IMR-90 (cell line): ENCODE results near the gene PGRMC1. TPM values are rescaled to one million over a fixed set of nuclear protein-coding genes. Genes with fewer than 3 reads are reported as not detected.

ENCODE experiments used
- ATAC-seq: fragments of 200-7000 bp; cut with Tn5 transposase; 2 replicates; pipeline ENCODE4 v1.9.1; 2020; ENCODE audit warnings: low read depth, mild to moderate bottlenecking, moderate library complexity
- BruUV-seq: library from RNA; stranded (reverse); fragments of 400-500 nt; replicated peaks from 2 replicates; lab custom pipeline; 2021; lab: Mats Ljungman, UMichigan
- CTCF ChIA-PET: fragments of 300-600 bp; formaldehyde crosslinking; extraction: SDS; loops from one replicate; lab custom pipeline; 2021; ENCODE audit warnings: antibody characterized with exemption; lab: Yijun Ruan, JAX
- POLR2A ChIA-PET: fragments of 300-600 bp; sonication (Branson Sonifier 250); formaldehyde crosslinking; loops from one replicate; lab custom pipeline; 2022; ENCODE audit warnings: antibody characterized with exemption; ENCODE audit not compliant: unreplicated experiment; lab: Charles Lee
- DNase-seq: peaks from one replicate; pipeline ENCODE4 v3.0.0; 2013
- H2AFZ ChIP-seq: replicated peaks from 2 replicates; pipeline ENCODE3; 2013; ENCODE audit warnings: low read length, mild to moderate bottlenecking; ENCODE audit not compliant: poor library complexity
- H2AK5ac ChIP-seq: 2 replicates; pipeline ENCODE4 v1.6.1; 2013; ENCODE audit warnings: low read depth, low read length, inconsistent platforms
- H2AK9ac ChIP-seq: replicated peaks from 2 replicates; pipeline ENCODE3; 2013; ENCODE audit warnings: mild to moderate bottlenecking, low read depth, low read length, moderate library complexity; ENCODE audit not compliant: poor library complexity
- H2BK120ac ChIP-seq: 2 replicates; pipeline ENCODE4 v1.6.1; 2013; ENCODE audit warnings: low read depth, low read length, inconsistent platforms
- H2BK15ac ChIP-seq: 3 replicates; pipeline ENCODE4 v1.6.1; 2013; ENCODE audit warnings: low read depth, low read length, inconsistent platforms
- H2BK20ac ChIP-seq: 2 replicates; pipeline ENCODE4 v1.6.1; 2013; ENCODE audit warnings: low read depth, mild to moderate bottlenecking, inconsistent platforms, low read length, moderate library complexity
- H2BK5ac ChIP-seq: 2 replicates; pipeline ENCODE4 v1.6.1; 2013; ENCODE audit warnings: mild to moderate bottlenecking, low read depth, low read length, inconsistent platforms; ENCODE audit not compliant: poor library complexity, severe bottlenecking
- H3K14ac ChIP-seq: replicated peaks from 2 replicates; pipeline ENCODE4 v1.6.1; 2013; ENCODE audit warnings: low read depth, low read length, inconsistent platforms
- H3K18ac ChIP-seq: 2 replicates; pipeline ENCODE4 v1.6.1; 2013; ENCODE audit warnings: low read depth, low read length, control low read depth
- H3K23ac ChIP-seq: 2 replicates; pipeline ENCODE4 v1.6.1; 2013; ENCODE audit warnings: low read depth, low read length, inconsistent platforms
- H3K27ac ChIP-seq: 2 replicates; pipeline ENCODE4 v1.5.1; 2013; ENCODE audit warnings: mild to moderate bottlenecking, control low read depth, low read length; ENCODE audit not compliant: insufficient read depth
- H3K27me3 ChIP-seq: 2 replicates; pipeline ENCODE4 v1.6.1; 2013; ENCODE audit warnings: low read length; ENCODE audit not compliant: control insufficient read depth, insufficient read depth
- H3K36me3 ChIP-seq: 2 replicates; pipeline ENCODE4 v1.6.1; 2013; ENCODE audit warnings: low read length, mixed read lengths; ENCODE audit not compliant: control insufficient read depth, insufficient read depth
- H3K4ac ChIP-seq: 2 replicates; pipeline ENCODE4 v1.6.1; 2013; ENCODE audit warnings: low read depth, low read length, inconsistent platforms
- H3K4me1 ChIP-seq: 2 replicates; pipeline ENCODE4 v1.6.1; 2013; ENCODE audit warnings: low read length, mixed read lengths; ENCODE audit not compliant: control insufficient read depth, insufficient read depth
- H3K4me2 ChIP-seq: 2 replicates; pipeline ENCODE4 v1.6.1; 2013; ENCODE audit warnings: low read depth, mild to moderate bottlenecking, control low read depth, low read length, moderate library complexity
- H3K4me3 ChIP-seq: 2 replicates; pipeline ENCODE4 v1.5.1; 2013; ENCODE audit warnings: low read depth, mild to moderate bottlenecking, control low read depth, low read length, moderate library complexity; ENCODE audit not compliant: insufficient read depth
- H3K56ac ChIP-seq: 2 replicates; pipeline ENCODE4 v1.6.1; 2013; ENCODE audit warnings: low read length, inconsistent platforms; ENCODE audit not compliant: insufficient read depth; ENCODE audit errors: extremely low read depth
- H3K79me1 ChIP-seq, 2 experiments: 2 replicates each; pipeline ENCODE4 v1.6.1; 2013; ENCODE audit warnings: low read length in 2 of 2, inconsistent platforms in 1 of 2, low read depth in 1 of 2
- H3K9ac ChIP-seq: 2 replicates; pipeline ENCODE4 v1.6.1; 2013; ENCODE audit warnings: low read depth, low read length, control low read depth
- H3K9me1 ChIP-seq: 2 replicates; pipeline ENCODE4 v1.6.1; 2013; ENCODE audit warnings: low read length, inconsistent platforms; ENCODE audit not compliant: insufficient read depth
- H3K9me3 ChIP-seq: 2 replicates; pipeline ENCODE4 v1.6.1; 2013; ENCODE audit warnings: low read length; ENCODE audit not compliant: control insufficient read depth, insufficient read depth
- H4K20me1 ChIP-seq: 2 replicates; pipeline ENCODE4 v1.6.1; 2013; ENCODE audit warnings: low read length, inconsistent platforms; ENCODE audit not compliant: insufficient read depth
- H4K5ac ChIP-seq: 2 replicates; pipeline ENCODE4 v1.6.1; 2013; ENCODE audit warnings: mild to moderate bottlenecking, low read depth, low read length, control low read depth
- H4K8ac ChIP-seq, 2 experiments: 2 replicates each; pipeline ENCODE4 v1.6.1; 2013; ENCODE audit warnings: low read depth in 2 of 2, low read length in 2 of 2, control low read depth in 1 of 2, inconsistent platforms in 1 of 2
- H4K91ac ChIP-seq: 2 replicates; pipeline ENCODE4 v1.6.1; 2013; ENCODE audit warnings: low read depth, low read length, inconsistent platforms; ENCODE audit not compliant: insufficient read depth
- BHLHE40 ChIP-seq: fragments of 150-350 bp; IDR thresholded peaks from 2 replicates; pipeline ENCODE4 v1.6.1; 2016; ENCODE audit warnings: mild to moderate bottlenecking, low read depth, low read length
- FOS ChIP-seq: fragments of 150-350 bp; IDR thresholded peaks from 2 replicates; pipeline ENCODE4 v1.6.1; 2016; ENCODE audit warnings: low read depth, low read length
- MAZ ChIP-seq: IDR thresholded peaks from 2 replicates; pipeline ENCODE4 v1.6.1; 2012; ENCODE audit warnings: low read depth, mild to moderate bottlenecking, low read length, improper control_type of control experiment, moderate library complexity, borderline replicate concordance
- MXI1 ChIP-seq: IDR thresholded peaks from 2 replicates; pipeline ENCODE4 v1.6.1; 2012; ENCODE audit warnings: low read depth, mild to moderate bottlenecking, low read length, moderate library complexity, borderline replicate concordance
- POLR2A ChIP-seq: IDR thresholded peaks from 2 replicates; pipeline ENCODE4 v1.6.1; 2012; ENCODE audit warnings: mild to moderate bottlenecking, low read depth, low read length
- RAD21 ChIP-seq: IDR thresholded peaks from 2 replicates; pipeline ENCODE4 v1.6.1; 2012; ENCODE audit warnings: low read length, improper control_type of control experiment
- RCOR1 ChIP-seq: IDR thresholded peaks from 2 replicates; pipeline ENCODE4 v1.6.1; 2012; ENCODE audit warnings: mild to moderate bottlenecking, low read length, improper control_type of control experiment; ENCODE audit not compliant: insufficient replicate concordance
- WGBS, 2 experiments: methylation state at CpG; one replicate each; pipeline versions ENCODE4 v1.1.5 to v1.1.7; 2013; ENCODE audit warnings: missing lambda C conversion rate in 2 of 2; ENCODE audit not compliant: insufficient read length in 1 of 2; ENCODE audit errors: extremely low coverage in 2 of 2; 5-methylcytosine and 5-hydroxymethylcytosine counted together
- dilution Hi-C: fragments of 300-500 bp; cut with HindIII; formaldehyde crosslinking; loops from one replicate; pipeline ENCODE4 v1.14.3; 2018; ENCODE audit warnings: low sequenced_read_pairs; ENCODE audit not compliant: unreplicated experiment
- in situ Hi-C: fragments of 300-500 bp; cut with MboI; formaldehyde crosslinking; loops from 3 replicates; pipeline ENCODE4 v1.14.3; 2019; ENCODE audit warnings: low sequenced_read_pairs, inconsistent platforms, mixed read lengths
- intact Hi-C: fragments of 100-400 bp; cut with micrococcal nuclease; formaldehyde crosslinking; loops from 2 replicates; pipeline ENCODE4 v1.10.0; 2022
- polyA plus RNA-seq, 3 experiments: library from polyadenylated mRNA; depleted of rRNA; stranded (reverse); fragments of >200 nt; gene quantifications; 2 replicates each; pipeline ENCODE4 v1.2.3, GENCODE V29; 2012; ENCODE audit warnings: low replicate concordance in 1 of 3
- total RNA-seq: library from RNA; depleted of rRNA; stranded (reverse); fragments of >200 nt; gene quantifications from 2 replicates; pipeline ENCODE4 v1.2.3, GENCODE V29; 2012
- TF ChIP-seq, protein P1 (sequence below): fragments of 150-350 bp; IDR thresholded peaks from 2 replicates; pipeline ENCODE4 v1.6.1; 2017; ENCODE audit warnings: mild to moderate bottlenecking, antibody characterized with exemption, low read length, low read depth

The PGRMC1 gene
- total and polyA plus RNA-seq, 2 of the 4 experiments (the other 2 are of a cell fraction), result 58.5 to 75.3 TPM

DNA sequence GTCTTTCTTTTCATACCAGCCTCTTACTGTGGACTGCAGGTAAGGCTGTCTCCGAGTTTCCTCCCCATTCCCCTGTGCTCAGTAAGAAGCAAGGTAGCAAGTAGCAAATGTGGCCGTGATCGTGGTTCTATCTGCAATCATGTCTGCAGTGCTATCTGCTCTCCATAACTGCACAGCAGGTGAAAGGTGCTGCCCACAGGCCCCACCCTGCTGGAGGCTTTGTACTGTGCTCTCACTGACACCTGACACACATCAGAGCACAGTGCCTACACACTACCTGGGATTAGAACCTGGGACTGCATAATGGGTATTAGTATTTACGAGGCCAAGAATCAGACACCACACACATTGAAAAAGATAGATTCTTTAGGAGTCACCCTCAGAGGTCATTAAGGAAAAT is 15.3 kb downstream of the PGRMC1 start:
- Histone ChIP-seq H4K8ac (no peak overlapping the region), H2AK9ac (no peak overlapping the region), H2BK15ac (no peak overlapping the region), H2BK20ac (no peak overlapping the region), H3K56ac (no peak overlapping the region), H2AFZ (no peak overlapping the region), H3K4me3 (no peak overlapping the region), H3K27ac (no peak overlapping the region), H3K27me3 (no peaks in the 10 kb centered on the region; the same call in none of the 2 replicates), H3K23ac (no peak overlapping the region), H3K36me3 (no peaks in the 10 kb centered on the region), H3K9ac (no peak overlapping the region), H2BK5ac (no peak overlapping the region), H4K91ac (no peak overlapping the region), H2AK5ac (no peak overlapping the region), H3K79me1 (no peaks in the 10 kb centered on the region), H3K18ac (no peak overlapping the region), H3K4me1 (no peaks in the 10 kb centered on the region), H3K4me2 (no peak overlapping the region), H3K9me3 (no peaks in the 10 kb centered on the region), H2BK120ac (no peak overlapping the region), H4K20me1 (no peaks in the 10 kb centered on the region), H3K14ac (no peak overlapping the region), H3K4ac (no peak overlapping the region), H4K5ac (no peak overlapping the region), H3K9me1 (no peaks in the 10 kb centered on the region)
- BruUV-seq, result no TSS peak
- WGBS, 2 experiments, result 50% methylated on average over 2 of the region's 4 CpGs; no CpG with 5 or more reads in 1 of the 2 experiments
- dilution Hi-C loops, result no loop called here
- ChIA-PET POLR2A (no interaction called here), CTCF (no interaction called here)
- intact Hi-C loops, result no loop called here
- no peak for ATAC-seq
- in situ Hi-C loops, result no loop called here
- TF ChIP-seq MXI1 (no peak), RAD21 (no peak), BHLHE40 (no peak), RCOR1 (no peak), POLR2A (no peak), MAZ (no peak), FOS (no peak)
- TF ChIP-seq, protein P1, sequence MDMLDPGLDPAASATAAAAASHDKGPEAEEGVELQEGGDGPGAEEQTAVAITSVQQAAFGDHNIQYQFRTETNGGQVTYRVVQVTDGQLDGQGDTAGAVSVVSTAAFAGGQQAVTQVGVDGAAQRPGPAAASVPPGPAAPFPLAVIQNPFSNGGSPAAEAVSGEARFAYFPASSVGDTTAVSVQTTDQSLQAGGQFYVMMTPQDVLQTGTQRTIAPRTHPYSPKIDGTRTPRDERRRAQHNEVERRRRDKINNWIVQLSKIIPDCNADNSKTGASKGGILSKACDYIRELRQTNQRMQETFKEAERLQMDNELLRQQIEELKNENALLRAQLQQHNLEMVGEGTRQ, result no peak
- no peak for DNase-seq
